Ramos (cell line): ENCODE data around the gene GDF3.
"Not testable (repeated sequence)": the region's sequence is repeated elsewhere in the genome, so short reads cannot be mapped to it uniquely, and the experiment has no call there.

Source experiments
- in situ Hi-C: fragments of 300-500 bp; cut with MboI; formaldehyde crosslinking; loops from one replicate; pipeline ENCODE4 v1.14.3; 2022; ENCODE audit warnings: low sequenced_read_pairs; ENCODE audit not compliant: unreplicated experiment

GDF3 gene

DNA sequence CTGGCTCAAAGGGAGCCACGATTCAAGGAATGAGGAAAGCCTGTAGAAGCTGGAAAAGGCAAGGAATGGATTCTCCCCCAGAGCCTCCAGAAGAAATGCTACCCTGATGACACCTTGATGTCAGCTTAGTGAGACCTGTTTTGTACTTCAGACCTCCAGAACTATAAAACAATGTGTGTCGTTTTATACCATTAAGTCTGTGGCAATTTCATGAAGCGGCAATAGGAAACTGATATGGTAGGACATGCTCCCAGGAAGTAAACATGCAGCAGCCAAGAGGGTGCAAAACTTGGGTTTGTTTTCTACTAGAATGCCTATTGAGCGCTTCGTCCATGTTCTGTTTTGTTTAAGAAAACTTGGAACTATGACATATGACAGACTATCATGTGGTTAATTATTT, 27.4 kb downstream of the GDF3 start:
- in situ Hi-C loops, result no loop called here

DNA sequence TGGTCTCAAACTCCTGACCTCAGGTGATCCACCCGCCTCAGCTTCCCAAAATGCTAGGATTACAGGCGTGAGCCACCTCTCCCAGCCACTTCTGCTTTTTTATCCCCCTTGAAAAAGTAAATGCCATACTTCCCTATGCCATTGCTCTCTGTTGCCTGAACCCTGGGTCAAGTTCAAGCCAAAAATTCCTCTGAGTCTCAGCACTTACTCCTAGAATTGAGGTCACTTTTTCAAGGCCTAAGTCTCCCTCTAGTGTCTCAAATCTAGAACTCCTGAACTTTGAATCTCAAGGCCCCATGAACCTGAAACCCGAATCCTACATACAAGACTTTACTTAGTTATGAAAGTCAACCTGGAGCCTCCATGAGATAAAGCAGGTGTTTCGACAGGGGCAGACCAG, 28.4 kb downstream of the GDF3 start:
- in situ Hi-C loops, result no loop called here

DNA sequence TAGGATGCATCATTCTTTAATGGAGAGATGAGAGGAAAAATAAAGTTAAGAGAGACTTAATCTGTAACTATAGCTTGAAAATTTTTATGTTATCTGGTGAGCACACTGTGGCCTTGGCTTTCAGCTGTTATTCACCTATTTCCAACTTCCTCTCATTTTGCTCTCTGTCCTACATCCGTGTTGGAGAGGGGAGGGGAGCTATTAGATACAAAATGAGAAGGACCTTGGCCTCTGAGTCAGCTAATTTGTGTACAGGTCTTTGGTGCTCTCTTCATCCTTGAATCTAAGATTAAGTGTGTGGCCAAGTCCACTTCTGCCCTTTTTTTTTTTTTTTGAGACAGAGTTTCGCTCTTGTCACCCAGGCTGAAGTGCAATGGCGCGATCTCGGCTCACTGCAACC, 29.0 kb downstream of the GDF3 start:
- in situ Hi-C loops, result no loop called here

DNA sequence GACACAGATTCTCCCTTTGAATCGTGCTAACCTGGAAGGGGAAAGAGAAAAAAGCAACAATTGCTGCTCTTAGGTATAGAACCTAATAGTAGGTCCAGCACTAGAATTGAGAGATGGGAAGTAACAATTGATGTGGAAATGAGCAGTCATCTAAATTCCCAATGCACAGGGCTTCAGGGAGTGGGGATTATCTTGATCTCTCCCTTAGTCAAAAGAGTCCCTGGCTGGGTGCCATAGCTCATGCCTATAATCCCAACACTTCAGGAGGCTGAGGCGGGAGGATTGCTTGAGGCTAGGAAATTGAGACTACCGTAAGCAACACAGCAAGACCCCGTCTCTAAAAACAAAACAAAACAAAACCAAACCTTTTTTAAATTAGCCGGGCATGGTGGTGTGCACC, 33.8 kb downstream of the GDF3 start:
- in situ Hi-C loops, result no loop called here

DNA sequence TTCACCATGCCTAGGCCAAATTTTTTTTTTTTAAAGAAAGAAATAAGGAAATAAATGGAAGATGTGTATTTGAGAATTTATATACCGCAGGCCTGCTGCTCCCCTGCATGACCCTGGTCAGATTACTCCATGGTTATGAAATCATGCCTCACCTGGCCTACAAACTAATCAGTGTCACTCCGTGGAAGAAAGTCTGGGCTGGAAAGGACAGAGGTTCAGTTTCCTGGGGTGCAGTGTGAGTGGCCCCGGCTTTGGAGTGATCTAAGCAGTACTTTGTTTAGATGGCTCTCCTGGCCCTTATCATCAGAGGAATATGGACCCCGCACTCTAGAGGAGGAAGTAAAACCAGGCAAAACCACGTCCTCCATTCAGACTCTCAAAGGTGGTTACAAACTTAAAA, 39.5 kb downstream of the GDF3 start:
- in situ Hi-C loops, result no loop called here

DNA sequence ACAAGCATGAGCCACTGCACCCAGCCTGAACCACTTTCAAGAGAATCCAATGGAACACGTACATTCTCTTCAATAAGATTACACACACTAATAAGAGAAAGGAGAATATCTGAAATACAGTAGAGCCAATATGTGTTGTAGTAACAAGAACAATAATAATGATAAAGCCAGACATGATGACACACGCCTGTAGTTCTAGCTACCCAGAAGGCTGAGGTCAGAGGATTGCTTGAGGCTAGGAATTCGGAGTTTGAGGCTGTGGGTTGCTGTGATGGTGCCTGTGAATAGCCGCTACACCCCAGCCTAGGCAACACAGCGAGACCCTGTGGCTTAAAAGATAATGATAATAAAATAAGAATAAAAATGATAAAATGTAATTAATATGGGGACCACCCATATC, 45.5 kb downstream of the GDF3 start:
- in situ Hi-C loops, result no loop called here

DNA sequence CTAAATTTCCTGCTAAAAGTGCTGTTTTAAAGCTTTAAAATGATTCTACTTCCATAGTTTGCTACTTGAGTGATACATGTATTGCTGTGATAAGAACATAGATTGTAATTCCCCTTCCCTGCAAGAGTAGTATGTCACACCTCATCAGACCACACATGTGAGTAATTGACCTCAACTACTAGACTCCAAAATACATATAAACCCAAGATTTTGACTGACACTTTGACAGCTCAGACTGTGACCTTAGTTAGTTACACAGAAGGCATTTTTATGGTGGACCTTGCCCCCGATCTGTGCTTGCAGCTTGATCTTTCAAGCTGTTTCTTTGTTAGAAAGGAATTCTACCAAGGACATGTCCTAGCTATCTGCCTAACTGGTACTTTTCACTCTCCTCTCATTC, 48.5 kb downstream of the GDF3 start:
- in situ Hi-C loops, result no loop called here

DNA sequence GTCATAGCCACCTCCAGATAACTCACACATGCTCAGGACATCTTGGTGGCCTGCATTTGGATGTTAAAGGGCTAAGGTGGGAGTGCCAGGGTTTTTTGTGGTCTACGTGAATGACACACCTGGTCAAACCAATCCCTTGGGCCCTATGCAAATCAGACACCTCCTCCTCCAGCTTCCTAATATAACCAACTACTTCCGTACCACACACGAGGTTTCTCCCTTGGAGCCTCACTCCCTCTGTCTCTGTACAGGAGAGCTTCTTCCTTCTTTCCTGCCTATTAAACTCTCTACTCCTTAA, 49.4 kb downstream of the GDF3 start:
- in situ Hi-C loops, result no loop called here

DNA sequence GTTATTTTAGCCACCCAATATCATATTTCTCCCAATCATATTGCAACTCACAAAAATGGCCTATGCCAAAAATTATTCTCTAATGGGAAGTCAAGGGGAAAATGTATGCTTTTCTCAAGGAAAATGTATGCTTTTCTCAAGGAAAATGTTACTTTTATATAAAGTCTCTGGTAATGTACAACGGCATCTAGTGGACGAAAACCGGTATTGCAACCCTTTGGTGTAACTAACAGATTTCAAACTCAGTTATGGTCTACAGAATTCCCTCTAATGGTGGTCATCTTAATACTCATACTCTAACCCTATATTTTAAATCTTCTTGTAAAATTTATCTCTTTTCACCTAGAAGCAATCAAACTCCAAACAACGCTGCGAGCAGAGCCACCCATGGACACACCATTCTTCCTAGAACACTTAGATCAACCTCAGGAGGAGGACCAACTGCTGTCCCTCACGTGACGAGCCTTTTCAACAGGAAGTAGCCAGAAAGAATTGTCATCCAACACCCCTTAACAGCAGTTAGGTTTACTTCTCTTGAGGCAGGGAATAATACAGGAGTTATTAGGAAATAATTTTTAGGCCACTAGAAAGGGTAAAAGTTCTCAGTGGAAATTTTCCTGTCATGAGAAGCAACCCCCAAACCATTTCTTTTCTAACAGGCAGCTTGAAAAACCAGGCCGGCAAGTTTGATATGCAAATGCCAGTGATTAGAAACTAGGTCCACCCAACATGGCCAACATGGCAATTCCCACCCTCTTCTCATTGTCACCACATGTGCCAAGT, 50.0 kb downstream of the GDF3 start:
- in situ Hi-C loops, result no loop called here

DNA sequence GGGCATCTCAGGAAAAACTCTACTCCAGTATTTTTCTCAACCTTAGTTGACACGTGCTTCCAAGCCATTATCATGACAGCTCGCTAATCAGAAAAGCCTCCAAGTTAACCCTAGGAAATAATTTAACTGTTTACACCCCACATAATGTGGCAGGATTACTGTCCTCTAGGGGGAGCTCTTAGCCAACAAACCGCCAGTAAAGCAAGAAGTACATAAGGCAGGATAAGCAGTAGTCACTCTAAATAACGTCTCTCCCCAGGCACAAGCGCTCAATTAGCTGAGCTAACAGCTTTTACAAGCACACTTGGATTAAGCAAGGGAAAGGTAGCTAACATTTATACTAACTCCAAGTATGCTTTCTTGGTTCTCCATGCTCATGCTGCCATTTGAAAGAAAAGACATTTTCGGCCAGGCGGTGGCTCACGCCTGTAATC, 52.7 kb downstream of the GDF3 start:
- in situ Hi-C loops, result no loop called here

DNA sequence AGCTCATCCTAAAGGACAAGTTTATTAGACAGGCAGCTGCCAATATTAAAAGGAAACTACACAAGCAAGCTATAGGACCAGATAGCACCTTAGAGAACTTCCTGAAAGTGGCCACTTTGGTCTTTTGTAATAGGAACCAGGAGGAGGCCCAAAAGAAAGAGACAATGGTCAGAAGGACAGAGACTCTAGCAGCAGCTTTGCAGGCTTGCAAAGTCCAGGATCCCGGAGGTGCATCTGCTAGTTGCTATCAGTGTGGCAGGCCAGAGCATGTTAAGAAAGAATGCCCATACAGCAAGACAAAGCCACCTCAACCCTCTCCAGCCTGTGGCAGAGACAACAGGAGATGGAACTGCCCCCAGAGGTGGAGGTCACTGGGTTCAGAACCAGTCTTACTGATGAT, 53.3 kb downstream of the GDF3 start:
- in situ Hi-C loops, result no loop called here

DNA sequence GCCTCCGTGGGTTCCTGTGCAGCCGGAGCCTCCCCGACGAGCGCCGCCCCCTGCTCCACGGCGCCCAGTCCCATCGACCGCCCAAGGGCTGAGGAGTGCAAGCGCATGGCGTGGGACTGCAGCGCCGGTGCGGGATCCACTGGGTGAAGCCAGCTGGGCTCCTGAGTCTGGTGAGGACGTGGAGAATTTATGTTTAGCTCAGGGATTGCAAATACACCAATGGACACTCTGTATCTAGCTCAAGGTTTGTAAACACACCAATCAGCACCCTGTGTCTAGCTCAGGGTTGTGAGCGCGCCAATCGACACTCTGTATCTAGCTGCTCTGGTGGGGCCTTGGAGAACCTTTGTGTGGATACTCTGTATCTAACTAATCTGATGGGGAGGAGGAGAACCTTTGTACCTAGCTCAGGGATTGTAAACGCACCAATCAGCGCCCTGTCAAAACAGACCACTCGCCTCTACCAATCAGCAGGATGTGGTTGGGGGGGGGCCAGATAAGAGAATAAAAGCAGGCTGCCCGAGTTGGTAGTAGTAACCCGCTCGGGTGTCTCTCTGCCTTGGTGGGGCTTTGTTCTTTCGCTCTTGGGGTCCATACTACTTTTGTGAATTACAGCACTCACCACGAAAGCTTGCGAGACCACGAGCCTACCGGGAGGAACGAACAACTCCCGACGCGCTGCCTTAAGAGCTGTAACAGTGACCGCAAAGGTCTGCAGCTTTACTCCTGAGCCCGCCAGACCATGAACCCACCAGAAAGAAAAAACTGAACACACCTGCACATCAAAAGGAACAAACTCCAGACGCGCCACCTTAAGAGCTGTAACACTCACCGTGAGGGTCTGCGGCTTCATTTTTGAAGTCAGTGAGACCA, 55.2 kb downstream of the GDF3 start:
- in situ Hi-C loops, result not testable (repeated sequence)
